PC-9 (cell line): ENCODE measurements around the gene MAPK10.

Experiments used
- CTCF ChIP-seq: fragments of 200-600 bp; sonication (generic); conservative IDR thresholded peaks from 2 replicates; pipeline ENCODE4 v1.6.1; 2017; ENCODE audit warnings: mixed run types, antibody characterized with exemption, mild to moderate bottlenecking, moderate library complexity
- EZH2 ChIP-seq: fragments of 200-600 bp; sonication (generic); IDR thresholded peaks from 2 replicates; pipeline ENCODE4 v1.8.0; 2017; ENCODE audit warnings: antibody characterized with exemption, low read depth

- TF ChIP-seq EZH2 (no peak), CTCF (no peak)
Observed at GRCh38 chr4:86101410-86101809, 258.4 kb downstream of the MAPK10 start.
